ENCODE results near the gene IER2. TPM values are rescaled to one million over a fixed set of nuclear protein-coding genes. Genes with fewer than 3 reads are reported as not detected.

IER2 gene
- total RNA-seq, 2 experiments from 2014 or later, result 117 to 118 TPM

DNA sequence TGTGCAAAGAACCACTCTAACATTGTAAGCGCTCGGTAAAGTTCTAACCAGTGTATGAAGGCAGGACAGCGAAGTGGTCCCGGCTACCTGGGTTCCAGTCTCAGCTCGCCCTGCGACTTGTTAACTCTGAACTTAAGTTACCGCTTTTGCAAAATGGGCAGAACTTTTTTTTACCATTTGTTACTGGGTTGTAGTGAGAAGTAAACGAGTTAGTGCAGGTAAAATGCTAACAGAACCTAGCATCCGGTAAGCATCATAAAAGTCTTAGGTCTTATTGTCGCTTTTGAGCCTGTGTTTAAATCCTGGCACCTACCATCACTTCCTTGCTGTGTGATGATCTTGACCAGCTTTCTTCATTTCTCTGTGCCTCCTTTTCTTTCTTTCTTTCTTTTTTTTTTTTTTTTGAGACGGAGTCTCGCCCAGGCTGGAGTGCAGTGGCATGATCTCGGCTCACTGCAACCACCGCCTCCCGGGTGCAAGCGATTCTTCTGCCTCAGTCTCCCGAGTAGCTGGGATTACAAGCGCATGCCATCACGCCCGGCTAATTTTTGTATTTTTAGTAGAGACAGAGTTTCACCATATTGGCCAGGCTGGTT, 32.9 kb upstream of the IER2 start:
- ChIA-PET CTCF (interaction anchor here (0.6 to 3.8 kb wide), 11 partner anchors 10 to 160 kb away, joined by 3 to 15 read pairs (median 4); partner anchors contain the start of genes IER2 and STX10), POLR2A (interaction anchor here (0.6 to 2.8 kb wide), 7 partner anchors 10 to 38 kb away, joined by 3 to 35 read pairs (median 5); no protein-coding TSS in a partner anchor)

DNA sequence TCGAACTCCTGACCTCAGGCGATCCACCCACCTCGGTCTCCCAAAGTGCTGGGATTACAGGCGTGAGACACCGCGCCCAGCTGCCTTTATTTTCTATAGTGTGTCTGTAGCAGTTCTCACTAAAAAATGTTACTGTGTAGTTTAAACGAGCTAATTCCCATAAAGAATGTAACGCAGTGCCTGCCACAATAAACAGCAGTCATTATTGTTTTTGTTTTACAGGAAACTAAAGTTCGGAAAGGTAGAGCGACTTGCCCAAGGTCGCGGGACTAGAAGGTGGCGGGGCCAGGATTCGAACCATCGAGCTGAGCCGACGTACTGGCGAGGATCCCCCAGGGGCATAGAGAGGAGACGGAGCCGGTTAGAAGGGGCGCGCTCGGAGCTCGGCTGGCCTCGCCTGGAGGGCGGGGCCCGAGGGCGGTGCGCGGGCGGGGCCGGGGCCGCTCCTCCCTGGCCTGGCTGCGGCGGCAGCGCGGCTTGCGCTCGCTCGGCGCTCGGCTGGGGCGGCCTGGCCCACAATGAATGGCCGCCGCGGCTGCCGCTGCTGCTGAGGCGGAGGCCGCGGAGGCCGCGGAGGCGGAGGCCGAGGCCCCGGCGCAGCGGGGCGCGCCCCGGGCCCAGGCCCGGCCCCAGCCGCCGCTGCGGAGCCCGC, 32.3 kb upstream of the IER2 start, which contains the start of gene NACC1:
NACC1 (plus strand) TSS at position 493 of the 652 bp plus-strand sequence. CDS start 16,944 bp downstream, outside the sequence.
- CTCF ChIA-PET, result interaction anchor here (0.7 to 3.8 kb wide), 11 partner anchors 10 to 152 kb away, joined by 3 to 15 read pairs (median 4); partner anchors contain the start of genes IER2 and STX10
- POLR2A ChIA-PET, result interaction anchor here (0.6 to 2.8 kb wide), 8 partner anchors 10 to 50 kb away, joined by 3 to 35 read pairs (median 5); no protein-coding TSS in a partner anchor

DNA sequence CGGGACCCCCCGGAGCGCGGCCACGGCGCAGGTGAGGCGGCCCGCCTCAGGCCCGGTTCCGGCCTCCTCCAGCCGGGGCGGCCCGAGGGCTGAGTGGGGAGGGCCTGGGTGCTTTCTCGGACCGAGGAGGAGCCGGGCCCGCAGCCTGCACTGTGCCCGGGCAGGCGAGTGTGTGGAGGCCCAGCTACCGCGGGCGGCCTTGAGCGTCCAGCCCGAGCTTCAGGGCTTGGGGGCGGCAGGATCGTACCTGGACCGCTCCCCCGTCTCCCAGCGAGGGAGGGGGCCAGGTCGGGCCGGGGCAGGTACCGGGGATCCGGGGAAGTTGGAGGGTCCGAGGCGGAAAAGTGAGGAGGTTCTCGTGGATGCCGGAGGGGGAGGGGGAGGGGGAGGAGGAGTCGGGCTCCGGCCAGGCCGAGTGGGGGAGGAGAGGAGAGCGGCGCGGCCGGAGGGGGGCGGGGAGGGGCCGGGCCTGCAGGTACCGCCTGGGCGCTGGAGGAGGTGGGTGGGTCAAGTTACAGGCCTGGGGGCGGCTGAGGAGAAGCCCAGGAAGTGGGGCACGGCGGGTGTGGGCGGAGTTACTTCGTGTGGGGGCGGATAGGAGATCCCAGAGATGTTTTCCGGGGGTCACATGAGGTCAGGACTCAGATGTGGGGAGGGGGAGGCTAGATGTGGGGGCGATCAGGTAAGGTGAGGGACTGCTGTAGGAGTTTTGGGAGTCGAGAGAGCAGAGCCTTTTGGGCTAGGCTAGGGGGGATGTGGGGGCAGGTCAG, 31.6 kb upstream of the IER2 start:
- ChIA-PET POLR2A (interaction anchor here (0.6 to 2.8 kb wide), 8 partner anchors 9 to 49 kb away, joined by 3 to 35 read pairs (median 5); no protein-coding TSS in a partner anchor), CTCF (interaction anchor here (0.7 to 3.3 kb wide), 8 partner anchors 9 to 239 kb away, joined by 3 to 15 read pairs (median 4); partner anchors contain the start of genes IER2 and STX10)

DNA sequence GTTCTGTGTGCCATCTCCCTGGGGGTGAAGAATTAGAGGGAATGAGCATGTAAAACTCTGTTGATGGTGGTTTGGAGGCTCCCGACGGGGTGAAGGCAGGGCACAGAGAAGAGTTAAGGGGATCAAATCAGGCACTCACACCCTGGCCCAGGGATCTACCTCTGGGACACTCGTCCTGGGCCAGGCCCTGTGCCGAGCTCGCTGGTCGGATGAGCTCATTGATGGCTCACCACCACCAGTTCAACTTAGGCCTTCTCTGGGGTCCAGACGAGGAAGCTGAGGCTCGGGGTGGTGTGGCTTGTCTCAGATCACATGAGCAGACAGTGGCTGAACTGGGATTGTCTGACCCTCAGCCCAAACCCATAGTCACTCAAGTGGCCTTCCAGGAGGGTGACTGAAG, 30.6 kb upstream of the IER2 start:
- ChIA-PET POLR2A (interaction anchor here (0.6 to 2.8 kb wide), 4 partner anchors 20 to 43 kb away, joined by 3 to 35 read pairs (median 9); no protein-coding TSS in a partner anchor), CTCF (interaction anchor here (0.6 to 3.3 kb wide), 7 partner anchors 9 to 1743 kb away, joined by 3 to 15 read pairs (median 3); no protein-coding TSS in a partner anchor)

DNA sequence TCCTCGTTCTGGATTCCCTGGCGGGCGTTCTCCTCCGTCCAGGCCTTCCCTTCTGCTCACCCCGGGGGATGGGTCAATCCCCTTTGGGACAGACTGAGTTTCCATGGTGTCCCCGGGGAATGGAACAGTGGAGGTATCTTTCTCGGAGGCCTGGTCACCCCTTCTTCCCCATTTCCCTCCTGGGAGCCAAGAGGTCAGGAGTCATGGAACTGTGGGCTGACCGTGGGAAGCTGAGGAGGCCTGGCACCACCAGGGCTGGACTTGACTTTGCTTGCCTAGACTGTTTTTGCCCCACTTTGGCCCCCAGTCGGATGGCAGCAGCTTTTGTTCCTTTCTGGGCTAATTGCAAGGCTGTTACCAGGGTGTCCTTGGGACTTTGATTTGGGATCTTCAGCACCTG, 30.2 kb upstream of the IER2 start:
- POLR2A ChIA-PET, result interaction anchor here (0.6 to 2.8 kb wide), 3 partner anchors 27 to 43 kb away, joined by 3 to 35 read pairs (median 9); no protein-coding TSS in a partner anchor
- CTCF ChIA-PET, result interaction anchor here (0.6 to 3.3 kb wide), 10 partner anchors 10 to 1744 kb away, joined by 3 to 15 read pairs (median 3); no protein-coding TSS in a partner anchor

DNA sequence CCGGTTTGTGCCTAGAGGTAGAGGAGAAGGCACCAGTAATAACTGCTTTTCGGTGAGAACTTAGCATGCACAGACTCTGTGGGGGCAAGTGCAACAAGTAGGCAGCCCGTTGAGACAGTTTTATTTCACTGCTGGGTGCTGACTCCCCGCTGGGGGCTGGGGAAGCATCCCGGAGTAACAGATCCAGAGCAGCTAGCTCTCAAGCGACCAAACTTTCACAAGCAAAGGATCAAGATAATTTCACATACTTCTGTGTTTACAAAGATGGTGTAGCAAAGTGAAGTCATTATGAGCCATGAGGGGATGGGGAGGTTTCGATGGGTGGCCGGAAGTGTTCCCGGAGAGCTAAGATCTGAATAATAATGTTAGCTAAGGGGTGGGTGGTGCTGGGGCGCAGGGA, 29.4 kb upstream of the IER2 start:
- ChIA-PET CTCF (interaction anchor here (0.5 to 3.0 kb wide), 9 partner anchors 9 to 911 kb away, joined by 3 to 11 read pairs (median 3); partner anchors contain the start of gene IL27RA), POLR2A (interaction anchor here (1.5 kb wide), 1 partner anchor 12 kb away, joined by 4 read pairs; no protein-coding TSS in a partner anchor)

DNA sequence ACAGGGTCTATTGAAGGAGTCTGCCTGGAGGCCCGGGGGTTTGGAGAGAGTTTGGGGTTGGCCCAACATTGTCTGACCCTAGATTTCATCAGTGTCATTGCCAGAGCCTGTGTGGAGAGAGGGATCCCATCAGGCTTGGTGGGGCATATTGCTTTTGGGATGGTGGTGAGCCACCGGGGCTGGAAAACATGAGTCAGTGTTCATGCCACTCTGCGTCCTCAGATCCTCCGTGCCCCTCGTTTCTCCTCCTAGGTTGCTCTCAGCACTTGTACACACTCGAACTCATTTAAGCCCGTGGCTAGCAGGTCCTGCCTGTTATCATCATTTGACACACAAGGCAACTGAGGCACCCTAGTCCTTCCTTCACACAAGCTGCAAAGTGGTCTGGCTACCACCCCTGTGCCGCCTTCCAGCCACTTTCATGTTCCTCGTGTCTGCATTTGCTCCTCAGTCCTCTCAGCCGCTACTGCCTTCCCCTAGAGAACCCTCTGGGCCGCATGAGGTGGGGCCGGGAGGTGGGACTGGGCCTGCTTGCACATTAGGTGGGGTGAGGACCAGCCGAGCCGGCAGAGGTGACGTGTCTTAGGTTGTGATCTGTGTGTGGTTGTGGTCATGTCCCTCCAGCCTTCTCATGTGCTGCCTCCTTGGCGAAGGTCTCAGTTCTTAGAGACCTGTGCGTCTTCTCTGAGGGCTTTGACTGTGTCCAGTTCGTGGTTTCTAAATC, 28.5 kb upstream of the IER2 start:
- CTCF ChIA-PET, result interaction anchor here (0.5 to 1.0 kb wide), 3 partner anchors 10 to 47 kb away, joined by 3 read pairs; no protein-coding TSS in a partner anchor
- POLR2A ChIA-PET, result interaction anchor here (0.5 to 1.5 kb wide), 2 partner anchors 11 to 25 kb away, joined by 4 read pairs; no protein-coding TSS in a partner anchor

DNA sequence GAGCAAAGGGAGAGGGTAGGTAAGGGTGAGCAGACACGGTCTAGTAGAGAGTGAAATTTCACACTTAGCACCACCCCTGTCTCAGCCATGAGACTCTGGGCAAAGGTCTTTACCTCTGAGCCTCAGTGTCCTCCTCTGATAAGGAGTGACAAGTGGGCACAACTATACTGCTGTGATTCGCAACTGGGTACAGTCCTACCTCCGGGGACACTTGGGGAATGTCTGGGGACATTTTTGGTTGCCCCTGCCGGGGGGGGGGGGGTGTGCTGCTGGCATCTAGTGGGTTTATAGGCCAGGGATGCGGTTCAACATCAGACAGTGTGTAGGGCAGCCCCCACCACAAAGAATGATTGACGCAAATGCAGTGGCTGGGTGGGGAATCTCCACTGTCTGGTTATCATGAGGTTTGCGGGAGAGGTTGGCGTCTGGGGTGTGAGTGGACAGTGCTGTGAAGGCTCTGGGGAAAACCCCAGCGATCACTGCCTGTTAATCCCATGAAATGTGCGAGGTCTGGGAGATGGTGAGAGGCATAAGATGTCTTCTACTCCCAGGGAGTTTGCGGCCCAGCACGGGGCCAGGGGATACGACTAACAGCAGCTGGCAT, 27.8 kb upstream of the IER2 start:
- ChIA-PET CTCF (no interaction called here), POLR2A (no interaction called here)

DNA sequence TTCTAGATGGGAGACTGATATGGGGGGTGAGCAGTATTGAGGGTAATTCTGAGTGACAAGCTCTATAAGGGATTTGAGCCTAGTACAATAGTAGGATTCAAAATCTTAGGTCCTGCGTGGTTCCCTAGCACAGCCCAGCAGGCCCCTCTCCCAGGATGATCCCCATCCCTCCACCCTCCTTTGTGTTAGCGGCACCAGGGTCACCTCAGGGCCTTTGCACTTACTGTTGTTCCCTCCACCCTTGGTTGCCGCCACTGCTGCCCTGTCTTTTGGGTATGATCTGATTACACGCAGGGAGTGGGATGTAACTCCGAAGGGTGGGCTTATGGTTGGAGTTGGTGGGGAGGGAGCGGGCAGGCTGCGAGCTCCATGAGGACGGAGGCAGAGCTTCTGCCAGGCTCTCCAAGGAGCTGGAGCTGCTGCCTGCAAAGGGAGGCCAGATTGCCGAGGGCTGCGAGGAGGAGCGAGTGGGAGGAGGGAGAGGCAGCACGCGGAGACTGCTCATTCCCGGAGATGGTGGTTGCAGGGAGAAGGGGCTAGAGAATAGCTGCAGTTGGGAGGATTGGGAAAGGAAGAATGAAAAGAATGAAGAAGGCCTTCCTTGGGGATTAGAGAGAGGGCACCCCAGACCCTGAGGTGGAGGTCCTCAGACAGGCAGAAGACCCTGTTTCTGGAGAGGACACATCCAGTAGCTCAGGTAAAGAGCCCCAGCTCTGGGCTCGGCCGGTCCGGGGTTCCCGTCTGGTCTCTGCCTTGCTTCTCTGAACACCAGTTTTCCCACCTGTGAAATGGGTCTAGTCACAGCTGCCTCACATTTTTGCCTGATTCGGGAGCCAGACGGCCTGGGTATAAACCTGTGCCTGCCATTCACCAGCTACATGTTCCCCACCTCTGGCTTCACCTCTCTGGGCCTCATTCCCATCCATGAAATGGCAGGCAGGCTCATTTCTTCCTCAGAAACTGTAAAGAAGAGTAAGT, 26.9 kb upstream of the IER2 start:
- POLR2A ChIA-PET, result no interaction called here
- CTCF ChIA-PET, result no interaction called here

DNA sequence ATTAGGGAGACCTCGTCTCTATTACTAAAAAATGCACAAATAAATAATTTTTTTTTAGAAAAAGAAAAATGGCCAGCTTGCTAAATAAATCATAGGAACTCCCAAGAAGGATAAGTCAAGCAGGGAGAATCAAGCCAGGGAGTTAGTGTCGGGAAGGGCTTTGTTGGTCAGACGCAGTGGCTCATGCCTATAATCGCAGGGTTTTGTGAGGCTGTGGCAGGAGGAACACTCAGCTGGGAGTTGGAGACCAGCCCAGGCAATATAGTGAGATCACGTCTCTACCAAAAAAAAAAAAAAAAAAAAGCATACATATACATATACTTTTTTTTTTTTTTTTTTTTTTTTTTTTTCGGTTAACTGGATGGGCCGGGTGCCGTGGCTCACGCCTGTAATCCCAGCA, 23.2 kb upstream of the IER2 start:
- ChIA-PET POLR2A (no interaction called here), CTCF (interaction anchor here (0.6 to 1.1 kb wide), 2 partner anchors 24 to 150 kb away, joined by 3 read pairs; partner anchors contain the start of genes IER2 and STX10)

DNA sequence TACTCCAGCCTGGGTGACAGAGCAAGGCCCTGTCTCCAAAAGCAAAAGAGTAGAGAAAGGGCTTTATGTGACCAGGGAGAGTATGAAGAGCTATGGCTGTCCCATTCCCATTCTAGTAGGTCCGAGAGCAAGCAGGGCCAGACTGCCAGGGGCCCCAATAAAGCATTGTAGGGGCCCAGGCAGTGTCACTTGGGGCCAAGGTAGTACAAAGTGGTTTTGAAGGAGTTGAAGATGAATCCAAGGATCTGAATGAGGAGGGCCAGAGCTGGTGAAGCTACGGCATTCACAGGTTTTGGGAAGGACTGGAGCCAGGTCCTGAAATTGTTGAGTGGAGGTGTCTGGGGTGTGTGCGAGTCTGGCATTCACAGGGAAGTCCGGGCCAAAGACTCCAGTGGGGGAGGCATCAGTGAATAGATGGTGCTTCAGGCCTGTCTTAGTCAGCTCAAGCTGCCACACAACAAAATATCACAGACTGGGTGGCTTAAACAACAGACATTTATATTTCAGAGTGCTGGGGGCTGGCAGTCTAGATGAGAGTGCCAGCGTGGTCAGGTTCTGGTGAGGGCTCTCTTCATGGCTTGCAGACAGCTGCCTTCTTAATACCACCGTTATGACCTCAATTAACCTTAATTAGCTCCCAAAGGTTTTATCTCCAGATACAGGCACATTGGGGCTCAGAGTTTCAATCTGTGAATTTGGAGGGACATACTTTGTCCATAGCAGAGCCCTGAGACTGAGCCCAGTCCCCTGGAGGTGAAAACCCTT, 22.2 kb upstream of the IER2 start:
- POLR2A ChIA-PET, result interaction anchor here (0.7 to 1.0 kb wide), 2 partner anchors 10 to 27 kb away, joined by 3 to 4 read pairs; partner anchors contain the start of gene NACC1

DNA sequence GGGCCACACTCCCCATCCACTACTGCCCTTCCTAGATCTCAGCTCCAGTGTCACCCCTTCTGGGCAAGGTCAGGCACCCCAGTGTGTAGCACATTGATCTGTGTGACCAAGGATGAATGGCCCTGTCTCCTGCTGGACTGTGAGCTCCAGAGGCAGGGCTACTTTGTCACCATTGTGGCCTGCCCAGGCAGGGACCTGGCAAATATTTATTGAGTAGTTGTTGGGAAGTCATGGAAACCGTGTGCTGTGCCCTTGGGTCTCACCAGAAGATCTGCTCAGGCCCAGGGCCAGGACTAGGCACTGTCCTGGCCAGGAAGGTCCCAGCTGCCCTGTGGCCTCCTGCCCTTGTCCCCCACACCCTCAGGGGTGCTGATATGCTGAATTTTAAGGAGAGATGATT, 21.6 kb upstream of the IER2 start:
- POLR2A ChIA-PET, result interaction anchor here (1.0 kb wide), 1 partner anchor 26 kb away, joined by 4 read pairs; no protein-coding TSS in a partner anchor

More for the DNA sequence above, 22.2 kb upstream of the IER2 start:
- CTCF ChIA-PET, result interaction anchor here (0.7 to 1.0 kb wide), 4 partner anchors 10 to 162 kb away, joined by 3 read pairs; partner anchors contain the start of genes IER2, NACC1 and STX10

DNA sequence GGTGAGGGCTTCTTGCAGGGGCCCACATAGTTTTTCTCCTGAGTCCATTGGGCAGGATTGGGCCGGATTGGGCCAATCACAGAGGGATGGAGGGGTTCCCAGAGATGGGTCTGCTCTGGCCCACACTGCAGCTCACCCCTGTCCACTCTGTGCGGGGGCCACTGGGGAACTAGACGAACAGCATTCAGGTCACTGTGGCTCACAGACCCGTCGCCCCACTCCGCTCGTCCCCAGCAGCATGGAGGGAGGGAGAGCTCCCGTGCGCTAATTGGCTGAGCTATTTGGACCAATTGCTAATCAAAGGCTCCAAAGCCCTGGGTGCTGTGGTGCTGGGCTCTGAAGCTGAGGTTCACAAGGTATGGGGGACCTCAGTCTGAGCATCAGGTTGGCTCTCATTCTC, 20.8 kb upstream of the IER2 start:
- ChIA-PET POLR2A (interaction anchor here (0.6 to 1.0 kb wide), 2 partner anchors 12 to 26 kb away, joined by 3 to 4 read pairs; no protein-coding TSS in a partner anchor), CTCF (interaction anchor here (1.2 kb wide), 1 partner anchor 11 kb away, joined by 4 read pairs; the partner anchor contains the start of gene NACC1)

More for the DNA sequence above, 21.6 kb upstream of the IER2 start:
- CTCF ChIA-PET, result interaction anchor here (0.7 to 1.2 kb wide), 3 partner anchors 11 to 163 kb away, joined by 3 to 4 read pairs (median 3); partner anchors contain the start of genes IER2, NACC1 and STX10

DNA sequence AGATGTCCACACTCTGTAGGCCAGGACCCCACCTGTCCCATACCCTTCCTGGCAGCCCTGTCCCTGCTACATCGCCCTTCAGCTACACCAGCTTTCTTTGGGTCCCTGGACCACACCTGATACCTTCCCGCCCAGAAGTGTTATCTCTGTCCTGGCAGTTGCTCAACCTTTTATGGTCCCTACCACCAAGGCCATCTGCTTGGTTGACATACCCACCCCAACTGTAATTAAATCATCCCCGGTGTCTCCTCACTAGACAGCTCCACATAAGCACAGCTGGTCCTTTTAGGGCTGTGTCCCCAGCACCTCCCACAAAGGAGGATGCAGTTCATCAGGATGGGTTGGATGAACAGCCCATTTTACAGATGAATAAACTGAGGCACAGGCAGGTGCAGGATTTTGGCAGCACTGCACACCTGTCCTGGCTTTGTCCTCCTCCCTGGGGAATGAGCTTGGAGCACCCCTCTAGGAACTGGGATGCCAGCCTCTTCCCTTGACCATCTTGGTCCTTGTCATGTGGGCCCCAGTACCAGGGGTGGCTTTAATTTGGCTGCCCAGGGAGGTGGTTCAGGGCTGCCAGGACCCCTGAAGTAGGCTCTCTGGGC, 19.2 kb upstream of the IER2 start:
- CTCF ChIA-PET, result no interaction called here
- POLR2A ChIA-PET, result interaction anchor here (1.2 kb wide), 1 partner anchor 13 kb away, joined by 3 read pairs; the partner anchor contains the start of gene NACC1

Measured in activated CD8-positive, alpha-beta memory T cell treated with anti-CD3 and anti-CD28 coated beads for 36 hours (primary cell).